GM21390 (cell line): ENCODE measurements around the gene PRDX5.
"Not testable (repeated sequence)": the region's sequence is repeated elsewhere in the genome, so short reads cannot be mapped to it uniquely, and the experiment has no call there.

Source experiments
- ATAC-seq: cut with Tn5 transposase; IDR thresholded peaks from one replicate; pipeline ENCODE4 v1.9.1; 2021; ENCODE audit not compliant: unreplicated experiment

The PRDX5 gene

DNA sequence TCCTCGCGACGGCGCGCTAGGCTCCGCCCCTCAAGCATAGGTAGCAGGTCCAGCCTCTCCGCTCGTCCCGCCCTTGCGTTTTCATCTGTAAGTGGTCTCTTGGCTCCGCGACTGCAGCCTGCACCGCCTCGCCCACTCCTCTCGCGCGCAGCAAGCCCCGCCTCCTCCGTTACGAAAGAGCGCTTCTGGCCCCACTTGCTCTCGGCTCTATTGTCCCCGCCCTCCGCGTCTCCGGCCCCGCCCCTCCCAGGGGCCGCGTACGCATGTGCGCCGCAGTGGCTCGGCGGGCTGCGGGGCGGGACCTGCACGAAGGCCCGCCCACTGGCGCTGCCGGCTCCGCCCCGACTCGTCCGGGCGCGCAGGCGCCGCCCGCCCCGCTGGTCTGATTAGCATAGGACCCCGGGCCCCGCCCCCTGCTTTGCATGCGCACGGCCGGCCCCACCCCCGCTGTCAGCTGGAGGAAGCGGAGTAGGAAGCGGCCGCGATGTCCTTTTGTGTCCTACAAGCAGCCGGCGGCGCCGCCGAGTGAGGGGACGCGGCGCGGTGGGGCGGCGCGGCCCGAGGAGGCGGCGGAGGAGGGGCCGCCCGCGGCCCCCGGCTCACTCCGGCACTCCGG, 12.7 kb upstream of the PRDX5 start, which contains the start of gene ESRRA:
Gene ESRRA, plus strand, starts transcription at position 450 of the 616 bp plus-strand sequence. CDS start 1,656 bp downstream, outside the sequence.
- ATAC-seq, result peak; percentile 69

DNA sequence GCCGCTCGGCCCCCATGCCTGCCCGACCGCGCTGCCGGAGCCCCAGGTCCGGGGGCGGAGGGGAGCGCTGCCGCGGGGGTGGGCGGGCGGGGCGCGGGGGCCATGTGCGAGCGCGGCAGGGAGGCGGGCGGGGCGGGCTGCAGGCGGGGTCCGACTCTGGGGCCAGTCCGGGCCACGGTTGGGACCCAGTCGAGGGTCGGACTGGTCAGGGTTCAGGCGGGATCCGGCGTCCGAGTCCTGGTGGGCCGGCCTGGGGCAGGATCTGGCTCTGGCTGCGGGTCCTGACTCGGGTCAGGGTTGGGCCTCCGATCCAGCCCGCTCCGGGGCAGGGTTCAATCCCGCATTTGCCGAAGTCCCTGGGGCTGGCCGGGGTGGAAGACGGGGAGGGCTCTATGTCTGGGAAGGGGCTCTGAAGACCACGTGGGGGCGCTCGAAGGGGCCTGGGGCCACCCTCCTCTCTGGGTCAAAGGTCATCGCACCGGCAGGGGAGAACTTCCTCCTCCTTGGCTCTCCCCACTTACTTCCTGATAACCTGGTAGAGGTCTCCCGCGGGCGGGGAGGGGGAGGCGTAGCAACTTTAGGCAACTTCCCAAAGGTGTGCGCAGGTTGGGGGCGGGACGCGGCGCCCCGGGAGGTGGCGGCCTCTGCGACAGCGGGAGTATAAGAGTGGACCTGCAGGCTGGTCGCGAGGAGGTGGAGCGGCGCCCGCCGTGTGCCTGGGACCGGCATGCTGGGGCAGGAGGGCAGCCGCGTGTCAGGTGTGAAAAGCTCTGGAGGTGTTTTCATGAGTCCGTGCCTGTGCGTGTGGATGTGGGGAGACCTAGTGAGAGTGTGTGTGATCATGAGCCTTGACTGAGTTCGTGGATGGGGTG, 12.0 kb upstream of the PRDX5 start:
- peak; percentile 32 for ATAC-seq

- ATAC-seq, result no peak
These were observed 11.4 kb upstream of the PRDX5 start for GRCh38 chr11:64306563-64306875.

GRCh38 chr11:64306876-64307622, 10.9 kb upstream of the PRDX5 start:
- no peak for ATAC-seq

GRCh38 chr11:64307795-64308194, 10.1 kb upstream of the PRDX5 start:
- not testable (repeated sequence) for ATAC-seq

DNA sequence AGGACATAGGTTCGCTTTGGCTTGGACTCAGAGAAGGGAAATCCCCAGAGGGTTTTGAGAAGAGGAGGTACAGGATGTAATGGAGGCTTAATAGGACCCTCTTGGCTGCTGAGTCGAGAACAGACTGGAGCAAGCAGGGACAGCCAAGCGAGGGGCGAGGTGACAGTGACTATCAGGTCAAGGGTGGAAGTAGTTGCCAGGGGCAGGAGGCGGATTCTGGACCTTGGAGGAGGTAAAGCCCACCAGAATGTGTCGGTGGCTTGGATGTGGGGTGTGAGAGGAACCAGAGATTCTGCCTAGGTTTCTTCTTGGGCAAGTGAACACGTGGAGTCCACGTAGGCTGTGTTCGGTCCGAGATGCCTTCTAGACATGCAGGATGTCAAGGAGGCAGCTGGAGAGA, 5.0 kb upstream of the PRDX5 start:
- ATAC-seq, result no peak

GRCh38 chr11:64313491-64314145, 4.3 kb upstream of the PRDX5 start:
- no peak for ATAC-seq

- no peak for ATAC-seq
These were observed 3.6 kb upstream of the PRDX5 start for GRCh38 chr11:64314146-64314804.

GRCh38 chr11:64314805-64315561, 2.9 kb upstream of the PRDX5 start:
- no peak for ATAC-seq

DNA sequence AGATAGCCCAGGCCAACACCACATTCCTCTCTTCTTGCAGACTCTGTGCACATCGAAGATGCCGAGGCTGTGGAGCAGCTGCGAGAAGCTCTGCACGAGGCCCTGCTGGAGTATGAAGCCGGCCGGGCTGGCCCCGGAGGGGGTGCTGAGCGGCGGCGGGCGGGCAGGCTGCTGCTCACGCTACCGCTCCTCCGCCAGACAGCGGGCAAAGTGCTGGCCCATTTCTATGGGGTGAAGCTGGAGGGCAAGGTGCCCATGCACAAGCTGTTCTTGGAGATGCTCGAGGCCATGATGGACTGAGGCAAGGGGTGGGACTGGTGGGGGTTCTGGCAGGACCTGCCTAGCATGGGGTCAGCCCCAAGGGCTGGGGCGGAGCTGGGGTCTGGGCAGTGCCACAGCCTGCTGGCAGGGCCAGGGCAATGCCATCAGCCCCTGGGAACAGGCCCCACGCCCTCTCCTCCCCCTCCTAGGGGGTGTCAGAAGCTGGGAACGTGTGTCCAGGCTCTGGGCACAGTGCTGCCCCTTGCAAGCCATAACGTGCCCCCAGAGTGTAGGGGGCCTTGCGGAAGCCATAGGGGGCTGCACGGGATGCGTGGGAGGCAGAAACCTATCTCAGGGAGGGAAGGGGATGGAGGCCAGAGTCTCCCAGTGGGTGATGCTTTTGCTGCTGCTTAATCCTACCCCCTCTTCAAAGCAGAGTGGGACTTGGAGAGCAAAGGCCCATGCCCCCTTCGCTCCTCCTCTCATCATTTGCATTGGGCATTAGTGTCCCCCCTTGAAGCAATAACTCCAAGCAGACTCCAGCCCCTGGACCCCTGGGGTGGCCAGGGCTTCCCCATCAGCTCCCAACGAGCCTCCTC, 2.0 kb upstream of the PRDX5 start:
- ATAC-seq, result not testable (repeated sequence)

DNA sequence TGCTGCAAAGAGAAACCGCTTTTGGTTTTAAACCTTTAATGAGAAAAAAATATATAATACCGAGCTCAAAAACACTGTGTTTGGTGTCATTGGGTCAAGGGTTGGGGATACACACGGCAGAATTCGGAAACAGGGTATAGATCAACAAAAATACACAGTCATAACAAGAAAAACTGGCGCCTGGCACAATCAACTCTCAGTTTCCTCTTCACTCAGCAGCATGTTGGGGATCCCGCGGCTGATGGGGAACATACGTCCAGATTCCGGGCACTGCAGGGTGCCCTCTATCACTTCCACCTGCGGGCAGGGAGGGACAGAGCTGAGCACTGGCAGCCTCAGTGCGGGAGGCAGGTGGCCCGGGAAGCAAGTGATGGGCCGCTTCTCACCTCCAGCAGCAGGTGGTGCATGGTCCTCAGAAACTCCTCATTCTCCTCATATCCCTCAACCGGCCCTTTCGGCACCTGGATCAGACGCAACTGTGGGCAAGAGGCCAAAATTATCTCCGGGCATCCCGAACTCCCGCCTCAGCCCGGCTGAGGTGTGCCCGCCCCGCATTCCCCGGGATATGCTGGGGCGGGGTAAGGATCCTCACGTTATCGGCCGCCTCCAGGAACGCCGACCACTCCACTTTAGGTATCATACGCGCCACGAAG, 1.1 kb upstream of the PRDX5 start:
- peak; percentile 6 for ATAC-seq

DNA sequence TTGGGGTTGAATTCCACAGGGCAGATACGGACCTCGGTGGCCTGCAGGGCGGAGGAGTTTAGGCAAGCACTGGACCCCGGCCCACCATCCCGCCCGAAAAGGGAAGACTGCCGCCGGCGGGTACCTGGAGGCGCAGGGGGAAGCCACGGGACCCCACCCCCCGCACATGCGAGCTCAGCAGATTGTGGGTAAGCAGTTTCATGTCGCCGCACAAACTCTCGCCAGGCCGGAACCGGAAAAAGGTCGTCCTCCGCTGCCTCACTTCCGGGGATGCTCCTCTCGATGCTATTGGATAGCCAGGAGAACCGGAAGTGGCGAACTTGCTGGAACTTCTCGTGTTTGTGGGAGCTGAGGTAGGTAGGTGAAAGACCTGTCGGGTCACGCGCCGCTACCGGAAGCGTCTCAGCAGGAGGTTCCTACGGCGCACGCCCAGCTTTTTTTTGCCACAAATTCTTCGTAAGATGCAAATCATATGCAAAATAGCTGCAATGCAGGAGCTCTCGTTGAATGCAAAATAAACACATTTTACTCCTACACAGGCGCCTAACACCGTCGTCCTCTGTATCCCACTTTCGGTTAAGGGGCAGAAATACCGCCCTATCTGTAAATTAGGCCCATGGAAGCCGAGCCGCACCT, 478 bp upstream of the PRDX5 start, which contains the start of gene TRMT112:
Gene TRMT112, minus strand, starts transcription at position 235 of the 636 bp plus-strand sequence. Its CDS starts 33 bp downstream, at position 202.
- ATAC-seq, result peak; percentile 53

DNA sequence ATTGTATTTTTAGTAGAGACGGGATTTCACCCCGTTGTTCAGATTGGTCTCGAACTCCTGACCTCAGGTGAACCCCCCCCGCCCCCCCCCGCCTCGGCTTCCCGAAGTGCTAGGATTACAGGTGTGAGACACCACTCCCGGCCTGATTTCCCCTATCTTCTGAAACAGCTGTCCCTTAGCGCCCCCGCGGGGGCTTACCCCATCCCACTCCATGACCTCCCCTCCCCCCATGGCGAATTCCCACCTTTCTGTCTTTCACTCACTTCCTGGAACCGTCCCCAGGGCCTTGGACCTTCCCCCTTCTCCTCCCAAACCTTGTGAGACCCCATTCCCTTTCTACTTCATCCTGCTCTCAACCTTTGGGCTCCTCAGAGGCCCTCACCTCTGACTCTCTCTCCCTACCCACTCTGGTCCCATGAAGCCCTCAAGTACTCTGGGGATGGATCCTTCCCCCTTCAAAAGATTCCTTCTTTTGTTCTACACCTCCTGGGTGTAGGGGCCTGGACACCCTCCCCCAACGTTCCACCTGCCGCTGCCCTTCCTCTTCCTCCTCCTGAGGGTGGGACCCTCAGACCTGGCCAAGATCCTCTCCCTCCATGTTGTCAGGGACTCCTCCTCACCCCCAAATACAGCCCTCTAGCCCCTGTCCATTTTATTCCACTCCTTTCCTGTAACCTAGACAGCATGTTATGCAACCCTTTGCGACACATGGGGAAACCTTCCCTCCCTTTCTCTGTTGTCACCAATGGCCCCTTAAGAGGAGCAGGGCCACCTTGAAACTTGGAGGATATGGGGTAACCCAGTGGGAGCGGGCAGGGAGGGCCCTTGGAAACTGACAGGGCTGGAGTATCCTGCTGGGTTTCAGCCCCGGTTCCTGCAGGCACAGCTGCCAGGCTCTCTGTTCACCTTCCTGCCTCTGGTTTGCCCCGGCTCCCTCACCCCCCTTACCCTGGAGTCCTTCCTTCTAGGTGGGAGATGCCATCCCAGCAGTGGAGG, 1.1 kb downstream of the PRDX5 start:
- no peak for ATAC-seq

GRCh38 chr11:64320556-64320955, 2.6 kb downstream of the PRDX5 start:
- no peak for ATAC-seq

DNA sequence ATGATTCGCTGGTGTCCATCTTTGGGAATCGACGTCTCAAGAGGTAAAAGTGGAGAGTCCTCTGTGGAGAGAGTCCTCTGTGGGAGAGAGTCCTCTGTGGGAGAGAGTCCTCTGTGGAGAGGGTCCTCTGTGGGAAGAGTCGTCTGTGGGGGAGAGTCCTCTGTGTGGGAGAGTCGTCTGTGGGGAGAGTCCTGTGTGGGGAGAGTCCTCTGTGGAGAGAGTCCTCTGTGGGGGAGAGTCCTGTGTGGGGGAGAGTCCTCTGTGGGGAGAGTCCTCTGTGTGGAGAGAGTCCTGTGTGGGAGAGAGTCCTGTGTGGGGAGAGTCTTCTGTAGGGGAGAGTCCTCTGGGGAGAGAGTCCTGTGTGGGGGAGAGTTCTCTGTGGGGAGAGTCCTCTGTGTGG, 3.1 kb downstream of the PRDX5 start:
- ATAC-seq, result no peak

DNA sequence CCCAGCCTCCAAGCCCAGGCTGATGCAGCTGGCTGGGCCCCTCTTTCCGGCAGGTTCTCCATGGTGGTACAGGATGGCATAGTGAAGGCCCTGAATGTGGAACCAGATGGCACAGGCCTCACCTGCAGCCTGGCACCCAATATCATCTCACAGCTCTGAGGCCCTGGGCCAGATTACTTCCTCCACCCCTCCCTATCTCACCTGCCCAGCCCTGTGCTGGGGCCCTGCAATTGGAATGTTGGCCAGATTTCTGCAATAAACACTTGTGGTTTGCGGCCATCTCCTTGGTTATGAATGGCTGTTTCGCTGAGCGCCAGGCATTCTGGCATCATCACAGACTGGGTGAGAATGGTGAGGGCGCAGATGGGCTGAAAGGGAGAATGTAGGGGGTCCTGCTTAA, 3.6 kb downstream of the PRDX5 start:
- no peak for ATAC-seq

DNA sequence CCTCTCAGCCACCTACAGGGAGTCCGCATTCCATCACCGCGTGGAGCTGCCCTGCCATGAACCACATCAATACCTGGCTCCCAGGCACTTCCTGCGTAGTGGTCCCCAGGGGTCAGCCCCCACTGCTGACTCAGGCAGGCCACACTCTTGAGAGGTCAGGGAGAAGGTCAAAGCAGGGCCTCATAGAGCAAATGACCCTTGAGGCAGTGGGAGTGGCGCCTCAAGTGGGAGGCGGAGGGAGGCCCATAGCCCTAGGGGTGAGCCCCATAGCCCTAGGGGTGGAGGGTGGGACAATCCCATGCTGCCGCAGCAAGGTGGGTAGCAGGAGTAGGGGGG, 5.0 kb downstream of the PRDX5 start:
- no peak for ATAC-seq
